ENCODE measurements around the gene ANKRD49. TPM values are rescaled to one million over a fixed set of nuclear protein-coding genes. Genes with fewer than 3 reads are reported as not detected.

Gene ANKRD49
- total and polyA plus RNA-seq, 2 of the 4 experiments (the other 2 are of a cell fraction), result 7.2 to 10.4 TPM

DNA sequence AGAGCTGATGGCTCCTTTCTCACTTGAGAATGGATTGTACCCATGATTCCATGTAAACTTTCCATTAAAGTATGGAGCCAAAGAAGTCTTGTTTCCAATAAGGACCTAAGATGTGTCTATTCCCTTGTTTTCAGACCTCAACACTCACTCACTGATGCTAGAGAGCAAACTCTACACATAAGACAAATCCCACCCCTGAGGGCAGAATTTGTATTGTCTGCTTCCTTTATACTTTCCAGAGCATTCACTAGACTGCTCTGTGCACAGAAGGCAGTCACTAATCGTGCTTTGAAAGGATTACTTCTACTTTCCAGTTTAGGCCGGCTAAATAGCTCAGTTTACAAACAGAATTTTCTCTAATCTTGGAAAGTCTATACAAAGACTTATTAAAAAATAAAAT, 6.4 kb downstream of the ANKRD49 start:
- POLR2A ChIA-PET (ENCODE audit: unreplicated experiment), result no interaction called here
- H3K9me3 ChIP-seq (ENCODE audit: control insufficient read depth, insufficient read depth, low read length), result no peaks in the 10 kb centered on the region
- no peak overlapping the region for H2BK15ac ChIP-seq (ENCODE audit: low read depth, low read length)
- H3K27ac ChIP-seq (ENCODE audit: insufficient read depth, low read length), result no peak overlapping the region
- no peak overlapping the region for H2BK5ac ChIP-seq (ENCODE audit: low read depth, low read length, poor library complexity, severe bottlenecking)
- in situ Hi-C loops (cut with MboI; ENCODE audit: low sequenced_read_pairs) (loop anchor here (5.0 to 10.0 kb wide), 2 partner anchors 328 to 605 kb away; no protein-coding TSS in a partner anchor), intact Hi-C loops (cut with micrococcal nuclease) (no loop called here), dilution Hi-C loops (cut with HindIII; ENCODE audit: low sequenced_read_pairs, unreplicated experiment) (no loop called here)
- H4K20me1 ChIP-seq (ENCODE audit: insufficient read depth, low read length), result no peaks in the 10 kb centered on the region
- H3K79me1 ChIP-seq (ENCODE audit: low read depth in 1 of 2, low read length in 2 of 2), result peaks cover 0 to 3% of the 10 kb centered on the region in 2 experiments; a peak in 1 of 4 replicates
- H3K9me1 ChIP-seq (ENCODE audit: insufficient read depth, low read length), result no peaks in the 10 kb centered on the region
- H3K56ac ChIP-seq (ENCODE audit: extremely low read depth, insufficient read depth, low read length), result no peak overlapping the region
- H2AFZ ChIP-seq (replicated peaks; ENCODE audit: low read length, poor library complexity), result no peak overlapping the region
- no peaks in the 10 kb centered on the region for H3K27me3 ChIP-seq (ENCODE audit: control insufficient read depth, insufficient read depth, low read length)
- no peak overlapping the region for H2BK20ac ChIP-seq (ENCODE audit: low read depth, low read length)
- peaks cover 6% of the 10 kb centered on the region for H3K36me3 ChIP-seq (ENCODE audit: control insufficient read depth, insufficient read depth, low read length)
- H3K4me3 ChIP-seq (ENCODE audit: insufficient read depth, low read depth, low read length), result no peak overlapping the region
- no peak overlapping the region for H3K4ac ChIP-seq (ENCODE audit: low read depth, low read length)
- CTCF ChIA-PET, result interaction anchor here (3.0 kb wide), 1 partner anchor 605 kb away, joined by 18 read pairs; no protein-coding TSS in a partner anchor
- no TSS peak for BruUV-seq (replicated peaks)
- no peak overlapping the region for H4K8ac ChIP-seq (ENCODE audit: low read depth in 2 of 2, low read length in 2 of 2)
- H3K18ac ChIP-seq (ENCODE audit: low read depth, low read length), result no peak overlapping the region
- no peak for ATAC-seq (ENCODE audit: low read depth)
- no peak overlapping the region for H3K9ac ChIP-seq (ENCODE audit: low read depth, low read length)
- no peak overlapping the region for H4K91ac ChIP-seq (ENCODE audit: insufficient read depth, low read depth, low read length)
- TF ChIP-seq BHLHE40 (IDR thresholded peaks at IDR 0.05; ENCODE audit: low read depth, low read length), result no peak
- TF ChIP-seq POLR2A (IDR thresholded peaks at IDR 0.05; ENCODE audit: low read depth, low read length), result no peak
- TF ChIP-seq, protein P1, sequence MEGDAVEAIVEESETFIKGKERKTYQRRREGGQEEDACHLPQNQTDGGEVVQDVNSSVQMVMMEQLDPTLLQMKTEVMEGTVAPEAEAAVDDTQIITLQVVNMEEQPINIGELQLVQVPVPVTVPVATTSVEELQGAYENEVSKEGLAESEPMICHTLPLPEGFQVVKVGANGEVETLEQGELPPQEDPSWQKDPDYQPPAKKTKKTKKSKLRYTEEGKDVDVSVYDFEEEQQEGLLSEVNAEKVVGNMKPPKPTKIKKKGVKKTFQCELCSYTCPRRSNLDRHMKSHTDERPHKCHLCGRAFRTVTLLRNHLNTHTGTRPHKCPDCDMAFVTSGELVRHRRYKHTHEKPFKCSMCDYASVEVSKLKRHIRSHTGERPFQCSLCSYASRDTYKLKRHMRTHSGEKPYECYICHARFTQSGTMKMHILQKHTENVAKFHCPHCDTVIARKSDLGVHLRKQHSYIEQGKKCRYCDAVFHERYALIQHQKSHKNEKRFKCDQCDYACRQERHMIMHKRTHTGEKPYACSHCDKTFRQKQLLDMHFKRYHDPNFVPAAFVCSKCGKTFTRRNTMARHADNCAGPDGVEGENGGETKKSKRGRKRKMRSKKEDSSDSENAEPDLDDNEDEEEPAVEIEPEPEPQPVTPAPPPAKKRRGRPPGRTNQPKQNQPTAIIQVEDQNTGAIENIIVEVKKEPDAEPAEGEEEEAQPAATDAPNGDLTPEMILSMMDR (conservative IDR thresholded peaks at IDR 0.05; ENCODE audit: low read depth, low read length), result no peak
- no peak for TF ChIP-seq MAFK (IDR thresholded peaks at IDR 0.05; ENCODE audit: low read depth, low read length)
- TF ChIP-seq MXI1 (IDR thresholded peaks at IDR 0.05; ENCODE audit: borderline replicate concordance, low read depth, low read length), result no peak
- no peak for TF ChIP-seq MAZ (IDR thresholded peaks at IDR 0.05; ENCODE audit: borderline replicate concordance, low read depth, low read length)
- no peak for TF ChIP-seq CEBPB (IDR thresholded peaks at IDR 0.05; ENCODE audit: low read depth, low read length)
- TF ChIP-seq RFX5 (IDR thresholded peaks at IDR 0.05; ENCODE audit: low read depth, low read length), result no peak
- no peak for TF ChIP-seq FOS (IDR thresholded peaks at IDR 0.05; ENCODE audit: low read depth, low read length)
- TF ChIP-seq, protein P2, sequence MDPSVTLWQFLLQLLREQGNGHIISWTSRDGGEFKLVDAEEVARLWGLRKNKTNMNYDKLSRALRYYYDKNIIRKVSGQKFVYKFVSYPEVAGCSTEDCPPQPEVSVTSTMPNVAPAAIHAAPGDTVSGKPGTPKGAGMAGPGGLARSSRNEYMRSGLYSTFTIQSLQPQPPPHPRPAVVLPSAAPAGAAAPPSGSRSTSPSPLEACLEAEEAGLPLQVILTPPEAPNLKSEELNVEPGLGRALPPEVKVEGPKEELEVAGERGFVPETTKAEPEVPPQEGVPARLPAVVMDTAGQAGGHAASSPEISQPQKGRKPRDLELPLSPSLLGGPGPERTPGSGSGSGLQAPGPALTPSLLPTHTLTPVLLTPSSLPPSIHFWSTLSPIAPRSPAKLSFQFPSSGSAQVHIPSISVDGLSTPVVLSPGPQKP (IDR thresholded peaks at IDR 0.05; ENCODE audit: borderline replicate concordance, low read depth, low read length), result no peak
- TF ChIP-seq NFE2L2 (IDR thresholded peaks at IDR 0.05; ENCODE audit: low read depth, low read length), result no peak
- TF ChIP-seq, protein P3, sequence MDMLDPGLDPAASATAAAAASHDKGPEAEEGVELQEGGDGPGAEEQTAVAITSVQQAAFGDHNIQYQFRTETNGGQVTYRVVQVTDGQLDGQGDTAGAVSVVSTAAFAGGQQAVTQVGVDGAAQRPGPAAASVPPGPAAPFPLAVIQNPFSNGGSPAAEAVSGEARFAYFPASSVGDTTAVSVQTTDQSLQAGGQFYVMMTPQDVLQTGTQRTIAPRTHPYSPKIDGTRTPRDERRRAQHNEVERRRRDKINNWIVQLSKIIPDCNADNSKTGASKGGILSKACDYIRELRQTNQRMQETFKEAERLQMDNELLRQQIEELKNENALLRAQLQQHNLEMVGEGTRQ (IDR thresholded peaks at IDR 0.05; ENCODE audit: low read depth, low read length), result no peak
- no peak for TF ChIP-seq SMC3 (IDR thresholded peaks at IDR 0.05; ENCODE audit: low read depth, low read length)
- TF ChIP-seq RCOR1 (IDR thresholded peaks at IDR 0.05; ENCODE audit: insufficient replicate concordance, low read length), result no peak
- no peak for TF ChIP-seq RAD21 (IDR thresholded peaks at IDR 0.05; ENCODE audit: low read length)
- no peak for TF ChIP-seq CHD1 (IDR thresholded peaks at IDR 0.05; ENCODE audit: low read depth, low read length)
- no peak overlapping the region for H2BK120ac ChIP-seq (ENCODE audit: low read depth, low read length)
- H3K23ac ChIP-seq (ENCODE audit: low read depth, low read length), result no peak overlapping the region
- no peak overlapping the region for H3K14ac ChIP-seq (replicated peaks; ENCODE audit: low read depth, low read length)
- H4K5ac ChIP-seq (ENCODE audit: low read depth, low read length), result no peak overlapping the region
- WGBS, 2 experiments (ENCODE audit: extremely low coverage in 2 of 2, insufficient read length in 1 of 2), result no CpG with 5 or more reads among the region's 2 CpGs
- no peak overlapping the region for H3K4me2 ChIP-seq (ENCODE audit: low read depth, low read length)
- H2AK5ac ChIP-seq (ENCODE audit: low read depth, low read length), result no peak overlapping the region
- no peak for DNase-seq
- H2AK9ac ChIP-seq (replicated peaks; ENCODE audit: low read depth, low read length, poor library complexity), result no peak overlapping the region
- H3K4me1 ChIP-seq (ENCODE audit: control insufficient read depth, insufficient read depth, low read length), result no peaks in the 10 kb centered on the region

Measured in IMR-90 (cell line).